ENCODE results near the gene SPSB4. TPM values are rescaled to one million over a fixed set of nuclear protein-coding genes. Genes with fewer than 3 reads are reported as not detected.

SPSB4 gene
- total and polyA plus RNA-seq, 9 of the 15 experiments (the other 6 are each of a cell fraction or from before 2014, with no cell fraction given) = not detected

DNA sequence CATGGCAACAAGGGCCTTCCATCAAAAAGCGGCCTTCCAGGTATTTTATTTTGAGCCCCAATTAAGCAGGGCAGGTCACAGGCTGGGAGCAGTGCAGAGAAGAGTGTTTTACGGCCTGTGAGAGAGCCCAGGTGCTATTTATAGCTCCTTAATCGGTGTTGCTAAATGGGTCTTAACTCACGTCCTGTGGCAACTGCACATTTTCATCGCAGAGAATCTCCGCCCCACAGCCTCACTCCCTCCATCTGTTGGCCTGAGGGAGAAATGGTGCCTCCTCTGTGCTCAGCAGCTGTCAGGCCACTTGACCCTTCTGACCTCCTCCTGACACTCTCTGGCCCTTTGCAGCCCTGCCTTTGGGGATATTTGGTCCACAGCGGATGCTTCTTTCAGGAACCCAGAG lies 58.6 kb downstream of the SPSB4 start:
- BruUV-seq (replicated peaks) = no TSS peak

DNA sequence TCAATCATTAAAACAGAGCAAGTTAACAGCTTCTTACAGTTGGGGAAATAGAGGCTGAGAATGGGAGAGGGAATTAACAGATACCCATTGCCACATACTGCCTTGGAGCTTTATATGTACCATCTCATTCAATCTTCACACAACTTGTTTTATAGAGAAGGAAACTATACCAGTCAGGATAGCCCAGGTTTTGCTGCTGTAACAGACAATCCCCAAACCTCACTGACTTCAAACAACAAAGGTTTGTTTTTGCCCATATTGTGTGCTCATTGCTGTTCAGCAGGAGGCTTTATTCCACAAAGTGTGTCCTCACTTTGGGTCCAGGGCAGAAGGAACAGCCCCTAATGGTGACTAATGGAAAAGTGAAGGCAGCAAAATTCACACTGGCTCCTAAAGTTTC lies 59.2 kb downstream of the SPSB4 start:
- H3K27ac ChIP-seq (ENCODE audit: extremely low read depth, low read depth, low read length) = no peak overlapping the region
- no peak overlapping the region for H3K4me3 ChIP-seq
- no peaks in the 10 kb centered on the region for H3K4me1 ChIP-seq (replicated peaks in 1 of 2; ENCODE audit: control insufficient read depth in 2 of 2, insufficient read depth in 2 of 2, low read length in 2 of 2)
- no TSS peak for BruUV-seq (replicated peaks)
- H3K9me3 ChIP-seq (replicated peaks; ENCODE audit: control insufficient read depth, insufficient read depth, low read depth, low read length) = no peaks in the 10 kb centered on the region
- 0 out of 2 replicates have a peak, but pooled peaks cover 3% of the 10 kb centered on the region for H4K20me1 ChIP-seq (replicated peaks; ENCODE audit: control insufficient read depth, insufficient read depth, low read length)
- CTCF ChIA-PET (ENCODE audit: low intra/inter-chr PET ratio) = no interaction called here
- intact Hi-C loops (cut with micrococcal nuclease) (no loop called here), in situ Hi-C loops (cut with MboI) (no loop called here)
- ATAC-seq (no peak), FAIRE-seq (no peak), DNase-seq (ENCODE audit: extremely low read depth in 1 of 4, low spot score in 3 of 4) (no peak)
- no peaks in the 10 kb centered on the region for H3K9me1 ChIP-seq (ENCODE audit: control insufficient read depth, insufficient read depth, low read length)
- TF ChIP-seq, protein P1, sequence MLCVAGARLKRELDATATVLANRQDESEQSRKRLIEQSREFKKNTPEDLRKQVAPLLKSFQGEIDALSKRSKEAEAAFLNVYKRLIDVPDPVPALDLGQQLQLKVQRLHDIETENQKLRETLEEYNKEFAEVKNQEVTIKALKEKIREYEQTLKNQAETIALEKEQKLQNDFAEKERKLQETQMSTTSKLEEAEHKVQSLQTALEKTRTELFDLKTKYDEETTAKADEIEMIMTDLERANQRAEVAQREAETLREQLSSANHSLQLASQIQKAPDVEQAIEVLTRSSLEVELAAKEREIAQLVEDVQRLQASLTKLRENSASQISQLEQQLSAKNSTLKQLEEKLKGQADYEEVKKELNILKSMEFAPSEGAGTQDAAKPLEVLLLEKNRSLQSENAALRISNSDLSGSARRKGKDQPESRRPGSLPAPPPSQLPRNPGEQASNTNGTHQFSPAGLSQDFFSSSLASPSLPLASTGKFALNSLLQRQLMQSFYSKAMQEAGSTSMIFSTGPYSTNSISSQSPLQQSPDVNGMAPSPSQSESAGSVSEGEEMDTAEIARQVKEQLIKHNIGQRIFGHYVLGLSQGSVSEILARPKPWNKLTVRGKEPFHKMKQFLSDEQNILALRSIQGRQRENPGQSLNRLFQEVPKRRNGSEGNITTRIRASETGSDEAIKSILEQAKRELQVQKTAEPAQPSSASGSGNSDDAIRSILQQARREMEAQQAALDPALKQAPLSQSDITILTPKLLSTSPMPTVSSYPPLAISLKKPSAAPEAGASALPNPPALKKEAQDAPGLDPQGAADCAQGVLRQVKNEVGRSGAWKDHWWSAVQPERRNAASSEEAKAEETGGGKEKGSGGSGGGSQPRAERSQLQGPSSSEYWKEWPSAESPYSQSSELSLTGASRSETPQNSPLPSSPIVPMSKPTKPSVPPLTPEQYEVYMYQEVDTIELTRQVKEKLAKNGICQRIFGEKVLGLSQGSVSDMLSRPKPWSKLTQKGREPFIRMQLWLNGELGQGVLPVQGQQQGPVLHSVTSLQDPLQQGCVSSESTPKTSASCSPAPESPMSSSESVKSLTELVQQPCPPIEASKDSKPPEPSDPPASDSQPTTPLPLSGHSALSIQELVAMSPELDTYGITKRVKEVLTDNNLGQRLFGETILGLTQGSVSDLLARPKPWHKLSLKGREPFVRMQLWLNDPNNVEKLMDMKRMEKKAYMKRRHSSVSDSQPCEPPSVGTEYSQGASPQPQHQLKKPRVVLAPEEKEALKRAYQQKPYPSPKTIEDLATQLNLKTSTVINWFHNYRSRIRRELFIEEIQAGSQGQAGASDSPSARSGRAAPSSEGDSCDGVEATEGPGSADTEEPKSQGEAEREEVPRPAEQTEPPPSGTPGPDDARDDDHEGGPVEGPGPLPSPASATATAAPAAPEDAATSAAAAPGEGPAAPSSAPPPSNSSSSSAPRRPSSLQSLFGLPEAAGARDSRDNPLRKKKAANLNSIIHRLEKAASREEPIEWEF (CRISPR knock-in tag; IDR thresholded peaks at IDR 0.05) = no peak
- TF ChIP-seq TCF3 (CRISPR knock-in tag; IDR thresholded peaks at IDR 0.05) (no peak), ZNF12 (CRISPR knock-in tag; IDR thresholded peaks at IDR 0.05) (peak; percentile 96)
- no peaks in the 10 kb centered on the region for H3K79me2 ChIP-seq (ENCODE audit: control insufficient read depth, insufficient read depth, low read length)
- POLR2A ChIA-PET = interaction anchor here (0.6 kb wide), 1 partner anchor 43 kb away, joined by 4 read pairs; no protein-coding TSS in a partner anchor
- H2AFZ ChIP-seq (ENCODE audit: low read depth, low read length) = no peak overlapping the region
- H3K36me3 ChIP-seq (ENCODE audit: control insufficient read depth, insufficient read depth, low read length) = no peaks in the 10 kb centered on the region
- H3K4me2 ChIP-seq (ENCODE audit: insufficient read depth, low read length) = no peak overlapping the region
- H3K27me3 ChIP-seq (ENCODE audit: control insufficient read depth in 2 of 2, insufficient read depth in 2 of 2, low read length in 2 of 2) = peaks cover 4 to 23% of the 10 kb centered on the region in 2 experiments
- H3K9ac ChIP-seq (ENCODE audit: insufficient read depth in 1 of 2, low read depth in 2 of 2, low read length in 2 of 2) = no peak overlapping the region

More for the DNA sequence above, 58.6 kb downstream of the SPSB4 start:
- Histone ChIP-seq H4K20me1 (replicated peaks; ENCODE audit: control insufficient read depth, insufficient read depth, low read length) (0 out of 2 replicates have a peak, but pooled peaks cover 3% of the 10 kb centered on the region), H3K4me1 (replicated peaks in 1 of 2; ENCODE audit: control insufficient read depth in 2 of 2, insufficient read depth in 2 of 2, low read length in 2 of 2) (no peaks in the 10 kb centered on the region), H3K9ac (ENCODE audit: insufficient read depth in 1 of 2, low read depth in 2 of 2, low read length in 2 of 2) (no peak overlapping the region), H3K4me3 (no peak overlapping the region), H3K27me3 (ENCODE audit: control insufficient read depth in 2 of 2, insufficient read depth in 2 of 2, low read length in 2 of 2) (peaks cover 8 to 27% of the 10 kb centered on the region in 2 experiments), H3K9me1 (ENCODE audit: control insufficient read depth, insufficient read depth, low read length) (no peaks in the 10 kb centered on the region), H3K4me2 (ENCODE audit: insufficient read depth, low read length) (no peak overlapping the region), H3K27ac (ENCODE audit: extremely low read depth, low read depth, low read length) (no peak overlapping the region), H3K9me3 (replicated peaks; ENCODE audit: control insufficient read depth, insufficient read depth, low read depth, low read length) (no peaks in the 10 kb centered on the region), H3K79me2 (ENCODE audit: control insufficient read depth, insufficient read depth, low read length) (no peaks in the 10 kb centered on the region), H3K36me3 (ENCODE audit: control insufficient read depth, insufficient read depth, low read length) (no peaks in the 10 kb centered on the region), H2AFZ (ENCODE audit: low read depth, low read length) (no peak overlapping the region)
- WGBS (ENCODE audit: insufficient coverage, low coverage, missing lambda C conversion rate) = 3% methylated on average over 6 of the region's 7 CpGs
- FAIRE-seq = no peak
- in situ Hi-C loops (cut with MboI) (loop anchor here (5.0 to 10.0 kb wide), 3 partner anchors 83 to 195 kb away; no protein-coding TSS in a partner anchor), intact Hi-C loops (cut with micrococcal nuclease) (loop anchor here (5.0 to 10.0 kb wide), 3 partner anchors 62 to 212 kb away; no protein-coding TSS in a partner anchor)
- ATAC-seq = peak; percentile 35; the same call in 1 of the 3 replicates
- DNase-seq (ENCODE audit: extremely low read depth in 1 of 4, low spot score in 3 of 4) = no peak
- TF ChIP-seq, protein P2, sequence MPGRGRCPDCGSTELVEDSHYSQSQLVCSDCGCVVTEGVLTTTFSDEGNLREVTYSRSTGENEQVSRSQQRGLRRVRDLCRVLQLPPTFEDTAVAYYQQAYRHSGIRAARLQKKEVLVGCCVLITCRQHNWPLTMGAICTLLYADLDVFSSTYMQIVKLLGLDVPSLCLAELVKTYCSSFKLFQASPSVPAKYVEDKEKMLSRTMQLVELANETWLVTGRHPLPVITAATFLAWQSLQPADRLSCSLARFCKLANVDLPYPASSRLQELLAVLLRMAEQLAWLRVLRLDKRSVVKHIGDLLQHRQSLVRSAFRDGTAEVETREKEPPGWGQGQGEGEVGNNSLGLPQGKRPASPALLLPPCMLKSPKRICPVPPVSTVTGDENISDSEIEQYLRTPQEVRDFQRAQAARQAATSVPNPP (IDR thresholded peaks at IDR 0.05; ENCODE audit: borderline replicate concordance, insufficient read depth, insufficient read length) = no peak
- peak; percentile 77 for TF ChIP-seq RFX1 (IDR thresholded peaks at IDR 0.05)
- ChIA-PET POLR2A (interaction anchor here (0.6 kb wide), 1 partner anchor 43 kb away, joined by 4 read pairs; no protein-coding TSS in a partner anchor), CTCF (ENCODE audit: low intra/inter-chr PET ratio) (no interaction called here)
